ENCODE results near the gene SPAG16.

GRCh38 chr2:213419980-213420379 lies 135.7 kb downstream of the SPAG16 start:
- no peak for TF ChIP-seq CTCF (conservative IDR thresholded peaks at IDR 0.05)
- TF ChIP-seq EZH2 (IDR thresholded peaks at IDR 0.05; ENCODE audit: low read depth) = no peak

Data from PC-9 (cell line).